Fibroblast of skin of left biceps (primary cell): ENCODE measurements around the gene ARTN.

Experiments
- DNase-seq, 2 experiments: peaks; one replicate each; pipeline ENCODE4 v3.0.0-alpha.2; 2013; ENCODE audit warnings: low read depth in 2 of 2

Gene ARTN

DNA sequence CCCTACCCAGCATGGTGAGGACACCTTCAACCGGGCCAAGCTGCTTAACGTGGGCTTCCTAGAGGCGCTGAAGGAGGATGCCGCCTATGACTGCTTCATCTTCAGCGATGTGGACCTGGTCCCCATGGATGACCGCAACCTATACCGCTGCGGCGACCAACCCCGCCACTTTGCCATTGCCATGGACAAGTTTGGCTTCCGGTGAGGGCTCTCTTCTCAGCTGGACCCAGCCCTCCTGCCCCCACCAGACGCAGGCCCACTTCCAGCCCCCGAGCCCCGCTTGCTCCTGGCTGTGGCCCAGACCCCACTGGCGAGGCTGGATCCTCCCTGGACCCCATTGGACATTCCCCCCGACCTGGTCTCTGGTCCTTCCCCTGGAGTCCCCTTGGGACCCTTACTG lies 51.3 kb downstream of the ARTN start:
- DNase-seq: no peak

GRCh38 chr1:43985984-43986595 lies 52.5 kb downstream of the ARTN start:
- no peak for DNase-seq

GRCh38 chr1:43986712-43987111 lies 53.1 kb downstream of the ARTN start:
- DNase-seq: no peak
